ENCODE measurements around the gene TGM3.
"Not testable (repeated sequence)": the region's sequence is repeated elsewhere in the genome, so short reads cannot be mapped to it uniquely, and the experiment has no call there.

TGM3 gene

GRCh38 chr20:2295886-2296515 is at the start of gene TGM3:
TSS of gene TGM3 (plus strand) at chr20:2296001. CDS start at chr20:2296064, 63 bp downstream.
- no peak for DNase-seq

DNA sequence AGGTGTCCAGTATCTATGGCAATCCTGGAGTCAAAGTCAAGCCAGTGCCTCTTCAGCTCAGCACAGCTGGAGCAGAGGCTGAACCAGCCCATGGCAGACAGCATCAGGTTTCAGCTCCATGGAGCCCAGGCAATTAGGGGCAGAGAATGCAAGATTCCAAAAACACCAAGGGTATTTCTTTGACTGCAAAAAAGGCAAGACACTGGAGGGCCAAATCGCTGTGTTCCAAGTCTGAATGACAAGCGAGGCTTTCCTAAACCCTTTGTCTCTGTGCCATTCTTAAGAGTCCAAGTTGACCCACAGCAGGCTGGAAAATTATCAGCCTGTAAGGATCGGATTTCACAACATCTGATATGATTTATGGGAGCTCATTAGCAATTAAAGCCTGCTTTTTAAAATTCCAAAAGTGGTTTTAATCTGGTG is 49.7 kb upstream of the TGM3 start:
- DNase-seq: no peak

GRCh38 chr20:2248837-2249236 is 47.0 kb upstream of the TGM3 start:
- DNase-seq: no peak

DNA sequence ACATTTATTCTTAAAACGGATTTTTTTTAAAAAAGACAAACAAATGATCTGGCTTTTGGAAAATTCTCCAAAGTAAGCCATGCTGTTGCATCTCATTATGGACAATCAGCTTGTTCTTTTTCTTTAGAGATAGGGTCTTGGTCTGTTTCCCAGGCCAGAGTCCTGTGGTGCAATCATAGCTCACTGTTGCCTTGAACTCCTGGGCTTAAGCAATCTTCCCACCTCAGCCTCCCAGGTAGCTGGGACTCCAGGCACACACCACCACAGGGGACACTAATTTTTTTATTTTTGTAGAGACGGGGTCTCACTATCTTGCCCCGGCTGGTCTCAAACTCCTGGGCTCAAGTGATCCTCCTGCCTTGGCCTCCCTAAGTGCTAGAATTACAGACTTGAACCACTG is 45.9 kb upstream of the TGM3 start:
- no peak for DNase-seq

GRCh38 chr20:2252419-2252997 is 43.3 kb upstream of the TGM3 start:
- DNase-seq: no peak

GRCh38 chr20:2253256-2253655 is 42.5 kb upstream of the TGM3 start:
- DNase-seq: no peak

- DNase-seq: no peak
These were observed 41.5 kb upstream of the TGM3 start for GRCh38 chr20:2254333-2254732.

GRCh38 chr20:2255926-2256531 is 39.8 kb upstream of the TGM3 start:
- no peak for DNase-seq

- no peak for DNase-seq
These were observed 36.1 kb upstream of the TGM3 start for GRCh38 chr20:2259731-2260130.

GRCh38 chr20:2260250-2260649 is 35.6 kb upstream of the TGM3 start:
- no peak for DNase-seq

GRCh38 chr20:2261046-2261485 is 34.7 kb upstream of the TGM3 start:
- DNase-seq: no peak

- no peak for DNase-seq
These were observed 34.2 kb upstream of the TGM3 start for GRCh38 chr20:2261629-2262028.

- no peak for DNase-seq
These were observed 31.7 kb upstream of the TGM3 start for GRCh38 chr20:2264118-2264517.

DNA sequence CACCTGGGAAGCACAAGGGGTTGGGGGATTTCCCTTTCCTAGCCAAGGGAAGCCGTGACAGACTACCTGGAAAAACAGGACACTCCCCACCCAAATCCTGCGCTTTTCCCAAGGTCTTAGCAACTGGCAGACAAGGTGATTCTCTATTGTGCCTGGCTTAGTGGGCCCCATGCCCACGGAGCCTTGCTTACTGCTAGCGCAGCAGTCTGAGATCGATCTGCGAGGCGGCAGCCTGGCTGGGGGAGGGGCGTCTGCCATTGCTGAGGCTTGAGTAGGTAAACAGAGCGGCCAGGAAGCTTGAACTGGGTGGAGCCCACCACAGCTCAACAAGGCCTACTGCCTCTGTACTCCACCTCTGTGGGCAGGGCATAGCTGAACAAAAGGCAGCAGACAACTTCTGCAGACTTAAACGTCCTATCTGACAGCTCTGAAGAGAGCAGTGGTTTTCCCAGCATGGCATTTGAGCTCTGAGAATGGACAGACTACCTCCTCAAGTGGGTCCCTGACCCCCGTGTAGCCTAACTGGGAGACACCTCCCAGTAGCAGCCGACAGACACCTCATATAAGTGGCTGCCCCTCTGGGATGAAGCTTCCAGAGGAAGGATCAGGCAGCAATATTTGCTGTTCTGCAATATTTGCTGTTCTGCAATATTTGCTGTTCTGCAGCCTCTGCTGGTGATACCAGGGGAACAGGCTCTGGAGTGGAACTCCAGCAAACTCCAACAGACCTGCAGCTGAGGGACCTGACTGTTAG is 31.0 kb upstream of the TGM3 start:
- not testable (repeated sequence) for DNase-seq

GRCh38 chr20:2273634-2274302 is 22.0 kb upstream of the TGM3 start:
- DNase-seq: no peak

GRCh38 chr20:2276015-2276414 is 19.8 kb upstream of the TGM3 start:
- DNase-seq: no peak

GRCh38 chr20:2279253-2279779 is 16.5 kb upstream of the TGM3 start:
- DNase-seq: no peak

GRCh38 chr20:2280082-2280481 is 15.7 kb upstream of the TGM3 start:
- no peak for DNase-seq

- no peak for DNase-seq
These were observed 14.2 kb upstream of the TGM3 start for GRCh38 chr20:2281563-2281962.

DNA sequence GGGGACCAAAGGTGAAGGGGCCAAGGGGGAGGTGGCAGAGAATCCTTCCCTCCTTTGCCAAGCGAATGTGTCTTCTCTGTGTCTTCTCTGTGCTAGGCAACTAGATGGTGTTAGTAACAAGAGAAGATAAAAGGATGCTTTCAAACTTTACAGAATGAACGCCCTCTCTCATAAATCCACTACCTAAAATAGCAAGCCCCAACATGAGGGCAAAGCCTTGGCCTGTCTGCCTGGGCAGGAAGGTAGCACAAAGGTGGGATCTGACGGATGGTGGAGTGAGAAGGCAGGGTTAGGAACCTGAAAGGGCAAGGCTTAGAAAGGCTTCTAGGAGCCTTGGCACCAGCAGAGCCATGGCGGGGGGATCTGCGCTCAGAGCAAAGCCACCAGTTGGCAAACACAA is 13.6 kb upstream of the TGM3 start:
- DNase-seq: no peak

GRCh38 chr20:2283706-2284423 is 11.9 kb upstream of the TGM3 start:
- no peak for DNase-seq

DNA sequence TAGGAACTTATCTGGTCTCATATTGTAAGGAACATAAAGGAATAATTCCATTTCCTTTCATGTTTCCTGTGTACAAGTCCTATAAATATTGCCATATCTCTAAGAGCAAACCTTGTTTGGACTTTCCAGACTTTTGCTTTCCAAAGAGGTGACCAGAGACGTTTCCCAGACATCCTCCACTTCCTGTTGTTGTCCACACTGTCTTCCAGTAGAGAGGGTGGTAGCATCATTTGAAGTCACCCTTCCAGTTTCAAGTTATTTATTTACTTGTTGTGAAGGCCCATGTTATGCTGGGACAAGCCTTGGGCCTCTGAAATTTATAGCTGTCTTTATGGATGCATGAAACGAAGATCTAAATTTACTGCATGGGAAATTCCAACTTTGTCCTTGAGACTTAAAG is 10.6 kb upstream of the TGM3 start:
- DNase-seq: no peak

Data from CD4-positive, alpha-beta T cell treated with Interleukin-12 subunit alpha and Interleukin-12 subunit beta, for 1 hour (primary cell).